ENCODE measurements around the gene BCL2L15. TPM values are rescaled to one million over a fixed set of nuclear protein-coding genes. Genes with fewer than 3 reads are reported as not detected.

Gene BCL2L15
- total and polyA plus RNA-seq, 2 of the 8 experiments (the other 6 are each of a cell fraction or from before 2014, with no cell fraction given): 0.32 to 0.36 TPM

DNA sequence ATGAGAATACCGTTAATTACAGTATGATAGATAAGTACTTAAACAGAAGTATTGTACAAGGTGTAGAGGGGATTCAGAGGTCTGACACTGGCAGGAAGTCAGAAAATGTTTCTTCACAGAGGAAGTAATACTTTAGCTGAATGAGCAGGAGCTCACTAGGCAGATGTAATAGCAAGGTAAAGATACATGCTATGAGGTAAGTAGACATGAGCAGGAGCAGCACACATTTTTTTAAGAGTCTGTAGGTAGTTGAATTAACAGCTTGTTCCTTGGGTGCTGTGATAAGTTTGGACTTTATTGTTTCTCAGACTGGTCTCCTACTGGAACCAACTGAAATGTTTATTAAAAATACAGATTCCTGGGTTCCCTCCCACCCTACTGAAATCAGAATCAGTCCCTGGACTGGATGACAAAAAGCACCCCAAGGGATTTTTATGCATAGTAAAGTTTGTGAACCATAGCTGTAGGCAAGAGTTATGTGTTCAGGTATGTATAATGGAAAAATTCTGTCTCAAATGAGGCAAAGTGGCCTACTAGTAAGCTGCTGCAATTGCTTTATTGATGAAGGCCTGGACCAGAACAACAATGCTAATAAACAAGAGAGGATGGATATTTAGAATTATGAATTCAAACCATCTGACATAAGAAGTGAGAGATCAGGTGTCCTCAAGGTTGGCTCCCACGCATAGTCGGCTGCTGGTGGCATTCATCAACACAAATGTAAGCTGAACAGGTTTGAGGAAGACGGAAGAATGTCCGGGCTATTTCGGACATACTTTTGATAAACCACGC, 16.3 kb upstream of the BCL2L15 start:
- H3K14ac ChIP-seq (ENCODE audit: insufficient read length): no peak overlapping the region
- no peaks in the 10 kb centered on the region for H4K20me1 ChIP-seq (replicated peaks in 1 of 2; ENCODE audit: control insufficient read depth in 1 of 2, insufficient read depth in 2 of 2, low read length in 2 of 2)
- 0 out of 2 replicates have a peak, but pooled peaks cover 2% of the 10 kb centered on the region for H3K79me1 ChIP-seq (ENCODE audit: low read depth, low read length)
- peaks cover 0 to 3% (median under 1%) of the 10 kb centered on the region in 4 experiments; a peak in 5 of 7 replicates for H3K4me1 ChIP-seq (replicated peaks in 1 of 4; ENCODE audit: control insufficient read depth in 3 of 4, insufficient read depth in 4 of 4, low read length in 3 of 4)
- H4K8ac ChIP-seq (ENCODE audit: extremely low read depth, insufficient read depth, low read length): no peak overlapping the region
- POLR2A ChIA-PET (ENCODE audit: partially characterized antibody): interaction anchor here (0.9 to 3.8 kb wide), 11 partner anchors 8 to 144 kb away, joined by 3 to 66 read pairs (median 4); partner anchors contain the start of genes HIPK1, PHTF1 and RSBN1
- peaks cover 0 to 20% (median 7%) of the 10 kb centered on the region in 4 experiments; a peak in 6 of 8 replicates for H3K36me3 ChIP-seq (ENCODE audit: control insufficient read depth in 2 of 4, insufficient read depth in 4 of 4, low read length in 3 of 4)
- peak overlapping the region; percentile 94 to 99 for H3K4me2 ChIP-seq (ENCODE audit: insufficient read depth in 1 of 2, low read depth in 2 of 2, low read length in 2 of 2)
- H3K4ac ChIP-seq (replicated peaks; ENCODE audit: insufficient read length, low read depth, low read length): no peak overlapping the region
- H3K4me3 ChIP-seq (ENCODE audit: extremely low read depth in 1 of 4, insufficient read depth in 2 of 4, low read depth in 3 of 4, low read length in 4 of 4): peak overlapping the region; percentile 73 to 99 (median 92); a peak in 7 of 8 replicates
- CTCF ChIA-PET (ENCODE audit: partially characterized antibody): interaction anchor here (0.5 to 3.7 kb wide), 8 partner anchors 10 to 144 kb away, joined by 3 to 20 read pairs (median 4); partner anchors contain the start of genes HIPK1 and PHTF1
- FAIRE-seq: no peak
- no peak overlapping the region for H2BK5ac ChIP-seq (ENCODE audit: low read depth, low read length)
- H2AK5ac ChIP-seq (ENCODE audit: low read depth, low read length): no peak overlapping the region
- no peaks in the 10 kb centered on the region for H3K9me3 ChIP-seq (ENCODE audit: insufficient read depth in 2 of 2, low read depth in 1 of 2, low read length in 1 of 2)
- no peak overlapping the region for H4K5ac ChIP-seq (ENCODE audit: insufficient read length, low read depth, low read length)
- H2AFZ ChIP-seq (ENCODE audit: low read length): peak overlapping the region; percentile 96; the same call in 1 of the 2 replicates
- peaks cover 0 to 2% of the 10 kb centered on the region in 2 experiments; a peak in 1 of 4 replicates for H3K79me2 ChIP-seq (ENCODE audit: control insufficient read depth in 1 of 2, insufficient read depth in 2 of 2, low read length in 2 of 2)
- 67% methylated on average over 7 of the region's 7 CpGs; no CpG with 5 or more reads in 1 of the 2 experiments for WGBS, 2 experiments (ENCODE audit: extremely low coverage in 1 of 2, insufficient coverage in 1 of 2, insufficient read length in 1 of 2, insufficient replicate concordance in 2 of 2, low coverage in 1 of 2, low lambda C conversion rate in 2 of 2, missing lambda C conversion rate in 1 of 2)
- no peak overlapping the region for H2BK15ac ChIP-seq (ENCODE audit: low read length)
- H3K56ac ChIP-seq (replicated peaks; ENCODE audit: insufficient read length, low read depth, low read length): no peak overlapping the region
- H4K91ac ChIP-seq (replicated peaks; ENCODE audit: insufficient read length, low read length): no peak overlapping the region
- H2BK20ac ChIP-seq (ENCODE audit: low read length): no peak overlapping the region
- H3K27me3 ChIP-seq (replicated peaks in 1 of 4; ENCODE audit: control insufficient read depth in 3 of 4, extremely low read depth in 1 of 4, insufficient read depth in 3 of 4, low read length in 3 of 4): no peaks in the 10 kb centered on the region
- H3K9ac ChIP-seq (replicated peaks in 1 of 4; ENCODE audit: extremely low read depth in 1 of 4, low read depth in 3 of 4, low read length in 3 of 4): peak overlapping the region in 1 of 4 experiments; percentile 72; a peak in 2 of 7 replicates
- H3K23me2 ChIP-seq (ENCODE audit: low read depth, low read length): peaks cover 7% of the 10 kb centered on the region
- no peak for DNase-seq (ENCODE audit: low read depth in 1 of 2, low spot score in 2 of 2)
- H3K27ac ChIP-seq (ENCODE audit: low read depth, low read length): no peak overlapping the region
- H3K23ac ChIP-seq (ENCODE audit: insufficient read length): no peak overlapping the region
- no peak overlapping the region for H3K18ac ChIP-seq (ENCODE audit: extremely low read depth, low read length)
- H2BK120ac ChIP-seq (replicated peaks; ENCODE audit: low read depth, low read length): no peak overlapping the region
- H2BK12ac ChIP-seq (ENCODE audit: low read depth, low read length): no peak overlapping the region
- TF ChIP-seq CBX5 (IDR thresholded peaks at IDR 0.05; ENCODE audit: low read depth, low read length): no peak
- TF ChIP-seq, protein P1, sequence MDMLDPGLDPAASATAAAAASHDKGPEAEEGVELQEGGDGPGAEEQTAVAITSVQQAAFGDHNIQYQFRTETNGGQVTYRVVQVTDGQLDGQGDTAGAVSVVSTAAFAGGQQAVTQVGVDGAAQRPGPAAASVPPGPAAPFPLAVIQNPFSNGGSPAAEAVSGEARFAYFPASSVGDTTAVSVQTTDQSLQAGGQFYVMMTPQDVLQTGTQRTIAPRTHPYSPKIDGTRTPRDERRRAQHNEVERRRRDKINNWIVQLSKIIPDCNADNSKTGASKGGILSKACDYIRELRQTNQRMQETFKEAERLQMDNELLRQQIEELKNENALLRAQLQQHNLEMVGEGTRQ (IDR thresholded peaks at IDR 0.05; ENCODE audit: low read length): no peak
- TF ChIP-seq NANOG (IDR thresholded peaks at IDR 0.05; ENCODE audit: insufficient read depth, low read depth, low read length, poor library complexity, severe bottlenecking): no peak
- no peak for TF ChIP-seq TCF12 (IDR thresholded peaks at IDR 0.05; ENCODE audit: low read depth, low read length)
- TF ChIP-seq, protein P2, sequence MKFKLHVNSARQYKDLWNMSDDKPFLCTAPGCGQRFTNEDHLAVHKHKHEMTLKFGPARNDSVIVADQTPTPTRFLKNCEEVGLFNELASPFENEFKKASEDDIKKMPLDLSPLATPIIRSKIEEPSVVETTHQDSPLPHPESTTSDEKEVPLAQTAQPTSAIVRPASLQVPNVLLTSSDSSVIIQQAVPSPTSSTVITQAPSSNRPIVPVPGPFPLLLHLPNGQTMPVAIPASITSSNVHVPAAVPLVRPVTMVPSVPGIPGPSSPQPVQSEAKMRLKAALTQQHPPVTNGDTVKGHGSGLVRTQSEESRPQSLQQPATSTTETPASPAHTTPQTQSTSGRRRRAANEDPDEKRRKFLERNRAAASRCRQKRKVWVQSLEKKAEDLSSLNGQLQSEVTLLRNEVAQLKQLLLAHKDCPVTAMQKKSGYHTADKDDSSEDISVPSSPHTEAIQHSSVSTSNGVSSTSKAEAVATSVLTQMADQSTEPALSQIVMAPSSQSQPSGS (IDR thresholded peaks at IDR 0.05; ENCODE audit: low read length): no peak
- no peak for TF ChIP-seq TAF7 (optimal IDR thresholded peaks at IDR 0.05; ENCODE audit: borderline replicate concordance, low read depth, low read length)
- TF ChIP-seq GTF2F1 (IDR thresholded peaks at IDR 0.05; ENCODE audit: borderline replicate concordance, low read depth, low read length): no peak
- no peak for TF ChIP-seq SP2 (IDR thresholded peaks at IDR 0.05; ENCODE audit: low read length)
